GM18505 (cell line): ENCODE results near the gene NPIPB8.
"Not testable (repeated sequence)": the region's sequence is repeated elsewhere in the genome, so short reads cannot be mapped to it uniquely, and the experiment has no call there.

Source experiments
- ATAC-seq: cut with Tn5 transposase; IDR thresholded peaks from one replicate; pipeline ENCODE4 v1.9.1; 2021; ENCODE audit not compliant: unreplicated experiment
- POLR2A ChIP-seq: IDR thresholded peaks from 4 replicates; pipeline ENCODE4 v1.6.1; 2011; ENCODE audit warnings: borderline replicate concordance; ENCODE audit not compliant: insufficient read depth, insufficient read length; ENCODE audit errors: extremely low read depth

NPIPB8 gene

DNA sequence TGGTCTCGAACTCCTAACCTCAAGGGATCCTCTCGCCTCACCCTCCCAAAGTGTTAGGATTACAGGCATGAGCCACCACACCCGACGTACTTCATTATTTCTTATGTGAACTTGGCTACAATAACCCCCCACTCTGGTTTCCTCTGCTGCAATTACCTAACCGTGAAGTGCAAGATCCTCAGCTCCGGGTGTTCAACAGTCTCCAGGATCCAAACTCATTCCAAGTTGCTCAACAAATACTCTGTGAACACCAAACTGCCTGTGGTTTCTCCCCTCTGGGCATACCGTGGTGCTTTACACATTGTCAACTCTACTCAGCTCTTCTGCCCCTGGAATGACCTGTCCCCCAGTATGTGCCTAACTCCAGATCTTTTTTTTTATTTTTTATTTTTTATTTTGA lies 21.2 kb upstream of the NPIPB8 start:
- TF ChIP-seq POLR2A: no peak
- ATAC-seq: no peak

DNA sequence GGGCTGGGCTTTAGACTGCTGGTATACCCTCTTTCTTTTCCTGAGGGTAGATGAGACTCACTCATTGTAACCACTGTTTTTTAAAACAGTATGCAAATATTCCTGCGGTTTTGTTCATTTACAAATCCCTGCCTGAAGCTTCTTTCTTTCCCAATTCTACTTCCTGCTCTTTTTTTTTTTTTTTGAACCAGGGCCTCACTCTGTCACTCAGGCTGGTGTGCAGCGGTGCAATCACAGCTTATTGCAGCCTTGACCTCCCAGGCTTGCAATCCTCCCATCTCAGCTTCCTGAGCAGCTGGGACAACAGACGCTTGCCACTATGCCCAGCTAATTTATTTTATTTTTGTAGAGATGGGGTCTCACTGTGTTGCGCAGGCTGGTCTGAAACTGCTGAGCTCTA lies 20.0 kb upstream of the NPIPB8 start:
- ATAC-seq: no peak
- no peak for TF ChIP-seq POLR2A

DNA sequence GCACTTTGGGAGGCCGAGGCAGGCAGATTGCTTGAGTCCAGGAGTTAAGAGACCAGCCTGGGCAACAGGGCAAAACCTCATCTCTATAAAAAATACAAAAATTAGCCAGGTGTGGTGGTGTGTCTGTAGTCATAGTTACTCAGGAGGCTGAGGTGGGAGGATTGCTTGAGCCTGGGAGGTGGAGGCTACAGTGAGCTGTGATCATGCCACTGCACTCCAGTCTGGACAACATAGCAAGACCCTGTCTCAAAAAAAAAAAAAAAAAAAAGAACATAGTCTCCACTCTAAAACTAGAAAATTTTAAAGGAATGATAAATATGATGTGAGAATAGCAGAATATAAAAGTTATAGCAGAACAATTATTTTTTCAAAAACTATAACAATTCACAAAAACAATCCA lies 17.5 kb upstream of the NPIPB8 start:
- ATAC-seq: not testable (repeated sequence)

DNA sequence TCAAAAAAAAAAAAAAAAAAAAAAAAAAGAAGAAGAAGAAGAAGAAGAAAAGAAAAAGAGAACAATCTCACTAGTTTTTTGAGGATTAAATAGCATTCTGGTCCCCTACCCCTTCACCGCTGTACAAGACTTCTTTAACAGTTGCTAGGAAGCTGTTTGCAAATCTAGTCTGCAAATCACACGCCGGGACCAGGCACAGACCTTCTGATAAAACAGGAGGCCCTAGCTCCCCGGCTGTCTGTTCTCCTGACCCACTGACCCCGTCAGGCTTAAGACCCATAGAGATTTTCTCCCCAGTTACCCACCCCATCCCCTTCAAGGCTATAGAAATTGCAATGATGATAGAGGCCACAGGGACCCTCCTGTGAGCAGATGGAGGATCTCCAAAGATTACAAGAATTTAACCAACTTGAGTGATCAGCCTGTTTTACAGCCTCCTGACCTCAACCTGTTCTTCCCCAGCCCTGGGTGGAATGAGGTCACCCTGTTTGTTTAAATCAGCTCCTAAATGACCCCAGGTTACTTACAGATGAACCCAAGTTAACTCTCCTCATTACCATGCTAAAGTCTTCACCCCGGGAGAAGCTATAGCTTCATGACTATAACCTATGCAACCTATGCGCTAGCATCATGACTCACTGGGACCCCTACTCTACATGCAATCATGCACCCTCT lies 16.2 kb upstream of the NPIPB8 start:
- no peak for TF ChIP-seq POLR2A
- no peak for ATAC-seq

DNA sequence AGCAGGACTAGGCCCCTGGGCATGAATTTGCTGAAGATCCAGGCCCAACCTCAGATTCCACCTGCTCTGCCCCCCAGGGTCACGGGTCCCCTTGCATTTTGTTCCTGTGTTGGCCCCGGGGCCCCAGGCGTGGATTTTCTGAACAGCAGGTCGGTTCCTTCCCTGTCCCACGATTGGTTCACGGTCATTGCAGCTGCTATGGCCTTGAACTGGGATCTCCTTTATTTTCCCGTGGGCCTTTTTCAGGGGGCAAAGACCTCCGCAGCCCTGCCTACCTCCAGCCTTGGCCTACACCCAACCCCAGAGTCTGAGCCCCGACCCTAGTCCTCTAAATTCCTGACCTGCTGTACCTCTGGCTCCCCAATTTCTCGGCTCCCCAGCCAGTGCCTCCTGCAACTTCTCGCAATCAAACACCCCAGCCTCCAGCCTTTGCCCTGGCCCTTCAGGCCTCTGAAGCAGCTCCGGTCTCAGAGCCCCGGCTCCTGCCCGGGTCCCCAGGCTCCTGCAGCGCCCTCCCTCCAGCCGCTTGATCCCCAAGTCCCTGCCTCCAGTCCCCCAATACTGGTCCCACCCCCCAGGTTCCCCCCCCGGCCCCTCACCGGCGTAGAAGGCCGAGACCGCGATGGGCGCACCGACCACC lies 15.2 kb upstream of the NPIPB8 start:
- not testable (repeated sequence) for ATAC-seq

DNA sequence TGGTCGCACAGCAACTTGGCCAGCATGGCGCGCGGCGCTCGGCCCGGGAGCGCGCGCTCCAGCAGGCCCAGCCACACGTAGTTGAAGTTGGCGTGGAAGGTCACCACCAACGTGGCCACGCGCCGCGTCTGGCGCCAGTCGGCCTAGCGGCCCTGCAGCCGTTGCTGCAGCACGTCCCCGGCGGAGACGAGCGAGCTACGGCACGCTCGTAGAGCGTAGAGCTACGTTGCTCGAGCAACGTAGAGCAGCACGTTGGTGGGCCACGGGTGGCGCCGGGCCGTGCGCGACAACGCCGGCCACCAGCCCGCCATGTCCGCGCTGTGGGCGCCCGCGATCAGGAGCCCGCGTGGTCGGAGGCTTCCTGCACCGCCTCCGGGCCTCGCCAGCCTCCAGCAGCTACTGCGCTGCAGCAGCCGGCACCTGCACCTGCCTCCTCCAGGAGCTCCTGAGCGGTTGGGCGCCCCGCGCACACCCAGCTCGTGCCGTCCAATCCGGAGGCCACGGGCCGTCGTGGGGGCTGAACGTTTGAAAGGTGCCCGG lies 14.6 kb upstream of the NPIPB8 start:
- TF ChIP-seq POLR2A: no peak
- no peak for ATAC-seq

DNA sequence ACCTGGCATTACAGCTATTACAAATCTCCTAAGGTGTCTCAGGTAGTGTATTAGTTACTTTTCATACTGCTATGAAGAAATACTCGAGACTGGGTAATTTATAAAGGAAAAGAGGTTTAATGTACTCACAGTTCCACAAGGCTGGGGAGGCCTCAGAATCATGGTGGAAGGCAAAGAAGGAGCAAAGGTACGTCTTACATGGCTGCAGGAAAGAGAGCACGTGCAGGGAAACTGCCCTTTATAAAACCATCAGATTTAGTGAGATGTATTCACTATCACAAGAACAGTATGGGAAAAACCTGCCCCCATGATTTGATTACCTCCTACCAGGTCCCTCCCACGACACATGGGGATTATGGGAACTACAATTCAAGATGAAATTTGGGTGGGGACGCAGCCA lies 7.0 kb upstream of the NPIPB8 start:
- not testable (repeated sequence) for ATAC-seq

DNA sequence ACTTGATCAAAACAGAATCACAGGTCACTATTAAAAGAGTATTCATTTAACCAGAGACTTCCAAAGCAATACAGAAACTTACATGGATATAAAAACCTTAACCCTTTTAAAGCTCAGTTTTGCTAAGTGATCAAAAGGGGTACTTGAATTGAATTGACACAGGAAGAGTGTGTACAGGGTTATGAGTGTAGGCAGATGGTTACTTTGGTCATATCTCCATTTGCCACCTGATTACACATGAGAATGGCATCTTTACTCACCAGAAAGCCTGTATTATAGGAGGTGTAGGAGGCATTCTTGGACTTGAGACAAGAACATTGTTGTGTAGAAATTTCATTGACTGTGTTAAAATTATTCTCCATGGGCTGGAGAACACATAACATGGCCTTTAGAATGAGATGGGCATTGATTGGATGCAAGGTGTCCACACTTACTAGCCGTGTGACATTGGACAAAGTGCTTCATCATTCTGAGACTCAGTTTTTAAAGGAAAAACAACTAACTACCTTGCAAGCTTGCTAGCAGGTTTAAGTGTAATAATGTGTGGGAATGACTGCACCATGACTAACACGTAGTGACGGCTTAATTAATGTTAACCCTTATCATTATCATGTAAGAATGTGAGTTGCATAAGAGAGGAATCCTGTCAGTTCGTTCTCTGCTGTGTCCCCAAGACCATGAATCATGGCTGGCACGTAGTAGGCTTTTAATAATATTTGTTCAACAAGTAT lies 1.6 kb upstream of the NPIPB8 start:
- not testable (repeated sequence) for ATAC-seq

DNA sequence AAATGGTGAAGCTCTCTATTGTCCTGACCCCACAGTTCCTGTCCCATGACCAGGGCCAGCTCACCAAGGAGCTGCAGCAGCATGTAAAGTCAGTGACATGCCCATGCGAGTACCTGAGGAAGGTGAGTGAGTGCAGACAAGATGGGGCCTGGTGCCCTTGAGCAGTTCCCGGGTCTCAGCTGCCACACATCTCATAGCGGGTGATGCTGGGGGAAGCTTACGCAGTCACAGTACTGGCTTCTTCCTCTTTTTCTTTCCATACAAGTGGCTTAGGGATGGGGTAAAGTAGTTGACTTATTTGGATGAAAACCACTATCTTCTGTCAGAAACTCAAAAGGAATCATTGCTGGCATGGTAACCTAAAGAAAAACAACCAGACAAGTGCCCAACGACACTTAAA lies 494 bp downstream of the NPIPB8 start:
- not testable (repeated sequence) for ATAC-seq

DNA sequence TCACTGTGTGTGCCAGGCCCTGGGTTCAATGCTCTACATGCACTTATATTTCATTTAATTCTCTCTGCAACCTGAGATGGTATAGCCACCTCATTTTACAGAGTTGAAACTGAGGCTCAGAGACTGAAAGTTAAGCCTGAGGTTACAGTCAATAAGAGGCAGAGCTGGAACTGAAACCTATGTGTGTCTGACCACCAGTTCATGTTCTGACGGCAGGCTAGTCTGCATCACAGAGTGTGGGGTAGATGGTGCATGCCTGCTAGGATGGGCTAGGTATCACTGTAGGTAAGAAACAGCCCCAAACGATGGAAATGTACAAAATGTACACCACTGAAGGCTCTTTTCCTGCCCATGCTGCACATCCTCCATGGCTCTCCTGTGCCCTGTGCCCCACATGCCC lies 2.1 kb downstream of the NPIPB8 start:
- ATAC-seq: not testable (repeated sequence)

DNA sequence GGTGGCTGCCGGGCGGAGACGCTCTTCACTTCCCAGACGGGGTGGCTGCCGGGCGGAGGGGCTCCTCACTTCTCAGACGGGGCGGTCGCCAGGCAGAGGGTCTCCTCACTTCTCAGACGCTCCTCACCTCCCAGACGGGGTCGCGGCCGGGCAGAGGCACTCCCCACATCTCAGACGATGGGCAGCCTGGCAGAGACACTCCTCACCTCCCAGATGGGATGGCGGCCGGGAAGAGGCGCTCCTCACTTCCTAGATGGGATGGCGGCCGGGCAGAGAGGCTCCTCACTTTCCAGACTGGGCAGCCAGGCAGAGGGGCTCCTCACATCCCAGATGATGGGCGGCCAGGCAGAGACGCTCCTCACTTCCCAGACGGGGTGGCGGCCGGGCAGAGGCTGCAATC lies 28.4 kb downstream of the NPIPB8 start:
- not testable (repeated sequence) for ATAC-seq

DNA sequence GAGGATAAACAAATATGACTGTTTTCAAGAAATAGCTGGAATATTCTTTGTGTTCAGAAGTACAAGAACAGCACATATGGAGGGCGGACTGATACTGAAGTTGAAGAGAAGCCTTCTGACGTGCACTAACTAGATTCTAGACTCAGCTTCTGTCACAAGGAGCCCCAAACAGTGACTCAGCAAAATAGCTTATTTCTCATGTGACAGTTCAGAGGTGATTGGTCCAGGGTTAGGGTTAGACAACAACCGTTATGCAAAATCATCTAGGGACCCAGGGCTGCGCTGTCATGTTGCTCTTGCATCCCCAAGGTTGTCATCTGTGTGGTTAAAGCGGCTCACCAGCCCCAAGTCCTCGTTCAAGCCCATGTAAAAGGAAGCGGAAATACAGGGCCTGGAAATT lies 29.6 kb downstream of the NPIPB8 start:
- ATAC-seq: not testable (repeated sequence)

DNA sequence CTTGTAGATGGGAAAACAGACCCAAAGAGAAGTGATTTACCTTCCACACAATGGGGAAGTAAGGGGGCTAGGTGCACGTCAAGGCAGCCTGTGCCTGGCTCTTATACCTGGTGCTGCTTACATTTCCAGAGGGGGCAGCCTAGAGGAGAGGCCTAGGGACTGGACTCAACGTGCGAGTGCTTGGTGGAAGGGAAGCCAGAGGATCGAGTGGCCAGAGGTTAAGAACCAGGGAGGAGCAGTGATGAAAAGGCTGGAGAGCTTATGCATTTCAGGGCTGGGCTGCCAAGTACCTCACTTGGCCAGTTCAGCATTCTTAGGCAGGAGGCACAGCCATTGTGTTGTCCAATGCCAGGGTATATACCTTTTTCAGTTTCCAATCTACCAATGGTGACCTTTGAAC lies 30.3 kb downstream of the NPIPB8 start:
- ATAC-seq: not testable (repeated sequence)

DNA sequence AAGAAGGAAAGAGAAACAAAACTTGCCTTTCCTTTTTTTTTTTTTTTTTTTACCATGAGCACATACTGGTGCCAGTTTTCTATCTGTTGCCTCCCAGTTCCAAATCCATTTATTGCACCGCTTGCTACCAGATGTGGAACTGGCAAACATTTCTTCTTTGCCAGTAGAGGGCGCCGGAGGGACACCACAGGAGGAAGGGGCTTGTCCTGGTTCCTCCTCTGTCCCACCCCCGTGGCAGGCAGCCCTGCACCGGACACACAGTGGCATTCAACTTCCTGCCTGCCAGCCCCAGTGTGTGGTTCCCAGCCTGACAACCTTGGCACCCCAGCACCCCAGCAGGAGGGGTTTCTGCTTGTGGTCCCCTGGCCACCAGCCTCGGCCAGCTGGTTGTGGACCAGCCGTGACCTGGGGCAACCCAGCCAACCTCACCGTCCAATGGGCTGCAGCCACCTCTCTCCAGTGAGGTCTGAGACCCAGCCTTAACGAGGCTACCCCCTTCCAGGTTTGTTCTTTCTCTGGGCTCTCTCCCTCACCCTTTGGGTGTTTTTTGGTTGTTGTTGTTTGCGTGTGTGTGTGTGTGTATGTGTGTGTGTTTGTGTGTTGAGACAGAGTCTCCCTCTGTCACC lies 50.6 kb downstream of the NPIPB8 start:
- ATAC-seq: not testable (repeated sequence)

DNA sequence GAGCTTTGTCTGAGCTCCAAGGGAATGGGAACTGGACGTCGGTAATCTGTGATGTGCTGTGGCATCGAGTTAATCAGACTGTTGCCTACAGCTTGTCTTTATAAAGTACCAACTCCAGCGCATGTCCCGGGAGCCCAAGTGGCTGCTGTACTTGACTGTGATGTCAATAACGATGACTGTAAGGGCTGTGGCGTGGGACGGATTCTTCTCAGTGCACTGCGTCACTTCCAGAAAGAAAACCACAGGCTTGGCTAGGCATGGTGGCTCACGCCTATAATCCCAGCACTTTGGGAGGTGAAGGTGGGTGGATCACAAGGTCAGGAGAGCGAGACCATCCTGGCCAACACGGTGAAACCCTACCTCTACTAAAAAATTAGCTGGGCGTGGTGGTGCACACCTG lies 51.6 kb downstream of the NPIPB8 start:
- ATAC-seq: not testable (repeated sequence)

DNA sequence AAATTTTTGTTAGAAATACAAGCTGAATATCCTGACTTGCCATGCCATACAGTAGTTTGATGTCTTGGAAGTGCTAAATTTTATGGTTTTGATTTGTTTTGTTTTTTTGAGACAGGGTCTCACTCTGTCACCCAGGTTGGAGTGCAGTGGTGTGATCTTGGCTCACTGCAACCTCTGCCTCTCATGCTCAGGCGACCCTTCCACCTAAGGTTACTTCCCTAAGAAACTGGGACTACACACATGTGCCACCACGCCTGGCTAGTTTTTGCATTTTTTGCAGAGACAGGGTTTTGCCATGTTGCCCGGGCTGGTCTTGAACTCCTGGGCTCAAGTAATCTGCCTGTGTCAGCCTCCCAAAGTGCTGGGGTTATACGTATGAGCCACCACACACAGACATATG lies 53.9 kb downstream of the NPIPB8 start:
- ATAC-seq: not testable (repeated sequence)

DNA sequence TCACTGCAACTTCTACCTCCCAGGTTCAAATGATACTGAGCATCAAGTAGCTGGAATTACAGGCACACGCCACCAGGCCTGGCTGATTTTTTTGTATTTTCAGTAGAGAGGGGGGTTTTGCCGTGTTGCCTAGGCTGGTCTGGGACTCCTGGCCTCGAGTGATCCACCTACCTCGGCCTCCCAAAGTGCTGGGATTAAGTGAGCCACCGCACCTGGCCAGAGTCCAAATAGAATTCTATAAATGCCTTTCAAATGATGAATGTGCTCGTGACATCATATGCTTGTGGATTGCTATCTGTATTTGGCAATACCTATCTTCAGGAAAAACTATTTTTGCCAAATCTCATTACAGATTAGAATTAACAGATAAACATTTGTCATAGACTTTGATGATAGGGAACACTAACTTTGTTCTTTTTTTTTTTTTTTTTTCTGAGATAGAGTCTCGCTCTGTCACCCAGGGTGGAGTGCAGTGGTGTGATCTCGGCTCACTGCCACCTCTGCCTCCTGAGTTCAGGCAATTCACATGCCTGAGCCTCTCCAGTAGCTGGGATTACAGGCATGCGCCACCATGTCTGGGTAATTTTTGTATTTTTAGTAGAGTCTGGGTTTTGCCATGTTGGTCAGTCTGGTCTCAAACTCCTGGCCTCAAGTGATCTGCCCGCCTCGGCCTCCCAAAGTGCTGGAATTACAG lies 55.5 kb downstream of the NPIPB8 start:
- not testable (repeated sequence) for ATAC-seq

DNA sequence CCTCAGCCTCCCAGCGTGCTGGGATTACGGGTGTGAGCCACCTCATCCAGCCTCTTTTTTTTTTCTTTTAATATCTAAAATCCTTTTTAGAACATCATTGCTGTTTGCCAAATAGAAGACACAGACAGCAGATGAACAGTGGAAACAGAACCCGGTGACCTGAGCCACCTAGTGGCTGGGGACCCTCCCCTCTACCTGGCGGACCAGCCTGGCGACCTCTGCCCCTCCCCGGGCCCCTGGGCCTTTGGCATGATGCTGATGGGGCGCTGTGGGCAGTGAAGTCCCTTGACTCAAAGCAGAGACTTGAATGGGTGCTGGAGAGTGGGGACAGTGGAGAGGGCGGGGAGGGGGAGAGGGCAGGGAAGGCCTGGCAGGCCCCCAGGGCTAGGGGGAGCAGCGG lies 61.9 kb downstream of the NPIPB8 start:
- ATAC-seq: not testable (repeated sequence)

DNA sequence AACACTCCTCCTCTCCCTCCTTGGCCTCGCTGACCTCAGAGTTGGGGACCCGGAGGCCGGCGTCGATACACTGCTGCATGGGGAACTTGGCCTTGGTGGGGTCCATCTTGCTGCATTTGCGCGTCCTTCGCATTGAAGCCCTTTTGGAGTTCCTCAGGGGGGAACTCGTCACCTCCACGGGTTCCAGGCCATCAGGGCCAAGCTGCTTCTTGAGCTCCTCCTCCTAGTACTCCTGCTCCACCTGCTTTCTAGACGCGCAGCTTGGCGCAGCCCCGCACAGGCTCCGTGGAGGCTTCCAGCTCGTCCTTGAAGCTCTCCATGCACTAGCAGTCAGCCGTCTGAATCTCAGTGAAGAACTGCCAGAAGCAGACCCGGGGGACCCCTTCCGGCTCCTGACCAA lies 62.5 kb downstream of the NPIPB8 start:
- ATAC-seq: not testable (repeated sequence)

DNA sequence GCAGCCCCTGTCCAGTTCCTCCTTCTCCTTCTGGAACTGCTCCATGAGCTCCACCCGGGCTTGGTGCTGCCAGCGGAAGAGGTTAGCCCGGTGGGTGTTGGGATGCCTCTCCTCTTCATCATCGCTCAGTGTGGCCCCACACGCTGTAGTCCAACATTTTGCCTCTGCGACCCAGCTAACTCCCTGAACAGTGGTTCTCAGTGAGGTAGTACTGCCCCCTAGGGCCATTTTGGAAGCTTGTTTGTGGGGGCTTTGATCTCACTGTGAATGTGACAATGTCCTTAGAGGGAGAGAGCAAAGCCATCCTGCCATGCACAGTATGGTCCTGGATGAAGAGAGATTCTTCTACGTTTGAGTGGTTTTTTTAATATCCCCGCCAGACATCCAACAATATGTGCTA lies 63.5 kb downstream of the NPIPB8 start:
- not testable (repeated sequence) for ATAC-seq
